ENCODE data around the gene CDC6.

GRCh38 chr17:40248507-40248906 lies 39.2 kb upstream of the CDC6 start:
- TF ChIP-seq CTCF (IDR thresholded peaks at IDR 0.05): no peak
- TF ChIP-seq POLR2A (IDR thresholded peaks at IDR 0.05): no peak
